KOPT-K1 (cell line): ENCODE measurements around the gene MRPL20.
A peak's percentile ranks its signal among the peaks of the same experiment; 100 is the strongest.
"Not testable (repeated sequence)": the region's sequence is repeated elsewhere in the genome, so short reads cannot be mapped to it uniquely, and the experiment has no call there.

Experiments
- H3K27ac ChIP-seq: fragments of 200-600 bp; sonication (generic); 2 replicates; pipeline ENCODE4 v1.5.1; 2016; ENCODE audit warnings: antibody characterized with exemption, mild to moderate bottlenecking, low read depth, low read length; ENCODE audit not compliant: poor library complexity, severe bottlenecking
- H3K36me3 ChIP-seq: fragments of 200-600 bp; sonication (generic); 2 replicates; pipeline ENCODE4 v1.5.1; 2017; ENCODE audit warnings: antibody characterized with exemption, mild to moderate bottlenecking, low read length, moderate library complexity; ENCODE audit not compliant: insufficient read depth
- H3K9me3 ChIP-seq: fragments of 200-600 bp; sonication (generic); 2 replicates; pipeline ENCODE4 v1.5.1; 2017; ENCODE audit warnings: antibody characterized with exemption, low read length, mild to moderate bottlenecking; ENCODE audit not compliant: insufficient read depth, poor library complexity, severe bottlenecking

The MRPL20 gene

GRCh38 chr1:1394116-1394515 lies 13.0 kb downstream of the MRPL20 start:
- Histone ChIP-seq H3K27ac (no peak overlapping the region), H3K36me3 (peaks cover 87% of the 10 kb centered on the region), H3K9me3 (no peaks in the 10 kb centered on the region)

DNA sequence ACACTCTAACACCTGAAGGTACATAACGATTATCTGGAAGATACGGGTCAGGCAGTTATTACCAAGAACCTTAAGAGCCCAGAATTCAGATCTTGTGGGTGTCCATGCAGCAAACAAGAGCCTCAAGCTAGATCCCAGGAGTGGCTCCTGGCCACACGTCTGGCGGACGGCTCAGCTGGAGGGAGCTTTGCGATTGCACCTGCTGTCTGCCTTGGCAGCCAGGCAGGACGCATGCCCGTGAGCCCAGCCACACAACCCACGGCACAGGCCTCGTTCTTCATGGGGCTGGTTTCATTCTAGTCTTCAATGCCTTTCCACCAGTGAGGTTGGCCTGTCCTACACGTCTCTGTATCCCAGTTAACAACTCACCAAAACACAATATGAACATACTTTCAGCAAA lies 13.7 kb downstream of the MRPL20 start:
- Histone ChIP-seq H3K36me3 (peaks cover 94% of the 10 kb centered on the region), H3K27ac (no peak overlapping the region), H3K9me3 (no peaks in the 10 kb centered on the region)

GRCh38 chr1:1393014-1393413 lies 14.1 kb downstream of the MRPL20 start:
- peaks cover 96% of the 10 kb centered on the region for H3K36me3 ChIP-seq
- H3K9me3 ChIP-seq = no peaks in the 10 kb centered on the region
- H3K27ac ChIP-seq = no peak overlapping the region

GRCh38 chr1:1391225-1391624 lies 15.9 kb downstream of the MRPL20 start:
- peaks cover 100% of the 10 kb centered on the region for H3K36me3 ChIP-seq
- H3K9me3 ChIP-seq = no peaks in the 10 kb centered on the region
- no peak overlapping the region for H3K27ac ChIP-seq

GRCh38 chr1:1390675-1391074 lies 16.4 kb downstream of the MRPL20 start:
- Histone ChIP-seq H3K36me3 (peaks cover 100% of the 10 kb centered on the region), H3K27ac (no peak overlapping the region), H3K9me3 (no peaks in the 10 kb centered on the region)

- Histone ChIP-seq H3K36me3 (peaks cover 86% of the 10 kb centered on the region), H3K9me3 (no peaks in the 10 kb centered on the region), H3K27ac (no peak overlapping the region)
Measured at GRCh38 chr1:1388078-1388472, 19.0 kb downstream of the MRPL20 start.

DNA sequence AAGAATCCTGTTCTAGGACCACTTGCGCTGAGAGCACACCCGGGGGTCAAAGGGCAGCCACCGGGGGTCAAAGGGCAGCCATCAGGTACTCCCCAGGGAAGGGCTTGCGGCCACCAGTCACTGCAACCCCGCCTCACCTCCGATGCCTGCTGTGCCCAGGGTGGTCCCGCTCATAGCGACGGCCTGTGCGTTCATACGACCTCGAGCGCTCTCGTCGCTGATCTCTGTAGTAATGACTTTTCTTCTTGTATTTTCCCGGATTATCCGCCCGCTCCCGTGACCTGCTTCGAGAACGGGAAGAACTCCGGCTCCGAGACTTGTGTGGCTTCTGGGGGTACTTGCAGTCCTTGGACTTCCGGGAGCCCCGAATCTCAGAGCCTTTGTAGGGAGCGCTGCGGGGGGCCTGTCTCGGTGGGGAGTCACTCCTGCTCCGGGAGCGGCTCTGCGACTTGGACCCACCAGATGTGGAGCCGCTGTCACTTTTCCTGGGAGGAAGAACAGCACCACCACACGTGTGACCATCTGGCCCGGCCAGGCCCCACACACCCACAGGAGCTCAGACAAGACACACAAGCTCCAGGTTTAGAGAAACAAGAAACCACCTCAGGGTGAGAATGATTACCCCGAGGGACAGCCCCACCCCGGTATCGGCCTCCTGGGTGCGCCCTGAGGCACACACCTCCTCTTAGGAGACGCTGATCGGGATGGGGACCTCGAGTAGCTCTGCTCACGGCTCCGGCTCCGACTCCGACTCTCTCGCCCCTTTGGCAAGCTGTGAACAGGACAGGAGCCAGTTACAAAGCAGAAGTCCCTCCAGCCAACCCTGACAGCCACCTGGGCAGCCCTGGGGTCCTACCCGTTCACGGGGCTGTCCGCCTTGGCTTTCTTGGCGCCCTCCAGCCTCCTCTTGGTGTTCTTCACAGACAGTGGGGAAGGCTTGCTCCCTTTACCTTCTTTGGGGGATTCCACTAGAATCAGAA lies 19.7 kb downstream of the MRPL20 start:
- Histone ChIP-seq H3K36me3 (peaks cover 79% of the 10 kb centered on the region), H3K27ac (no peak overlapping the region), H3K9me3 (no peaks in the 10 kb centered on the region)

DNA sequence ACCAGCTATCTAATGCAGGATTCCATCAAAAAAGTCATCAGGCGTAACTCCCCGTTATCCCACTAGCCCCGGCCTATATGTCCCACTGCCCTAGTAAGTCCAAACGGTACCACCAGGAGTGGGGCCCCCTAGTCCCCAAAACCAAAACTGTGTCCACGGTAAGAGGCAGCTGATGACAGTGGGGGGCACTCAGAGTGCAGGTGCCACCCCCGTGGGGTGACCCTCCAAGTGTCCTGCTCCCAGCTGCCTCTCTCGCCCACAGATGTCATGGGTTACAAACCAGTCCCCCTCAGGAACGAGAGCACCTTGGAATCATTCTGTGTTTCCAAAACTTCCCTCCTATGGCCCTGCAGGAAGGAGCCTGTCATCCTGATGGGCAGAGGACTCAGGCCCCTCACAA lies 21.2 kb downstream of the MRPL20 start:
- Histone ChIP-seq H3K36me3 (peaks cover 74% of the 10 kb centered on the region), H3K27ac (no peak overlapping the region), H3K9me3 (no peaks in the 10 kb centered on the region)

DNA sequence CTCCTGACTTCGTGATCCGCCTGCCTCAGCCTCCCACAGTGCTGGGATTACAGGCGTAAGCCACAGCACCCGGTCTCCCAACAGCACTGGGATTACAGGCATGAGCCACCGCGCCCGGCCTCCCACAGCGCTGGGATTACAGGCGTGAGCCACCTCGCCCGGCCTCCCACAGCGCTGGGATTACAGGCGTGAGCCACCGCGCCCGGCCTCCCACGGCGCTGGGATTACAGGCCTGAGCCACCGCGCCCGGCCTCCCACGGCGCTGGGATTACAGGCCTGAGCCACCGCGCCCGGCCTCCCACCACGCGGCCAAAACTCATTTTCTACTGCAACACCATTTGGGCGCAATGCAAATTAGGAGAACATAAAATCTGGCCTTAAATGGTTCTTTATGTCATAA lies 21.8 kb downstream of the MRPL20 start:
- H3K9me3 ChIP-seq, H3K27ac ChIP-seq: not testable (repeated sequence)
- peaks cover 74% of the 10 kb centered on the region for H3K36me3 ChIP-seq

GRCh38 chr1:1381294-1381693 lies 25.8 kb downstream of the MRPL20 start:
- H3K27ac ChIP-seq = no peak overlapping the region
- peaks cover 36% of the 10 kb centered on the region for H3K36me3 ChIP-seq
- H3K9me3 ChIP-seq = no peaks in the 10 kb centered on the region

- Histone ChIP-seq H3K9me3 (no peaks in the 10 kb centered on the region), H3K36me3 (peaks cover 31% of the 10 kb centered on the region), H3K27ac (no peak overlapping the region)
Measured at GRCh38 chr1:1380860-1381259, 26.2 kb downstream of the MRPL20 start.

- no peaks in the 10 kb centered on the region for H3K9me3 ChIP-seq
- H3K36me3 ChIP-seq = peaks cover 28% of the 10 kb centered on the region; the same call in 1 of the 2 replicates
- H3K27ac ChIP-seq = no peak overlapping the region
Measured at GRCh38 chr1:1377540-1378205, 29.4 kb downstream of the MRPL20 start.

DNA sequence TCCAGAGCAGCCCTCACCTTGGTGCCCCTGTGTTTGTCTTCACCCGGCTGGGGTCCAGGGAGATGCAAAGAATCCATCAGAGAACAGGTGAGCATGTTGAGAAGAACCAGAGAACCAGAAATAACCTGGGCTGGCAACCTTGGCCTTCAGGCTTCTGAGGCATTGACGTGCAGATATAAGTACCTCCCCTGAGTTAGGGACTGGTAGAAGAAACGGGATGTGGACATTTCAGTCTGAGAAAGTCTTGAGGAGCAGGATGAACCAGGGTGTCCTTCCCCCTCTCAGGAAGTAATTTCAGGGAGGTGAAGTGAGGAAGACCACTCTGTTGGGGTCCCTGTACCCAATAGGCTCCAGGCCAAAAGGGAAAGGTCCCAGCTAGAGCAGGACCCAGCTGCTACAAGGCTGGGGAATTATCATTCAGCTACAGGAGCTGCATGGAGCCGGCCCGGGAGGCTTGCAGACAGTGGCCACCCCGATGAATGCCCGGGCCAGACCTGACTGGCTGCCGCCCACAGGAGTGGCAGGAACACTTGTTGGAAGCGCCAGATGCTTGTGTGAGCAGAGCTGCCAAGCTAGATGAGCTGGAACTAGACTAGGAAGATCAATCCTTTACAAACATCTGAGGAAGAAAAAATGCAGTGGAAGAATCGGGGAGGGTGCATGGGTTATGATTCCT lies 30.4 kb downstream of the MRPL20 start:
- peak overlapping the region; percentile 83 for H3K27ac ChIP-seq

GRCh38 chr1:1374929-1375662 lies 32.0 kb downstream of the MRPL20 start, which contains the start of gene AURKAIP1:
TSS of gene AURKAIP1 (minus strand) at chr1:1375207. CDS start at chr1:1374756, 451 bp downstream.
- H3K27ac ChIP-seq = peak within 1 kb of the TSS; percentile 83
- H3K36me3 ChIP-seq = peaks cover 14% of the 10 kb centered on the region; the same call in 1 of the 2 replicates
- no peaks in the 10 kb centered on the region for H3K9me3 ChIP-seq

More for the DNA sequence above, 30.4 kb downstream of the MRPL20 start:
- Histone ChIP-seq H3K36me3 (peaks cover 30% of the 10 kb centered on the region; the same call in 1 of the 2 replicates), H3K9me3 (no peaks in the 10 kb centered on the region)
